Glutamatergic neuron (in vitro differentiated cells): Measurements from ENCODE around the gene FCN2. TPM values are rescaled to one million over a fixed set of nuclear protein-coding genes. Genes with fewer than 3 reads are reported as not detected.

Source experiments
- DNase-seq: peaks from one replicate; pipeline ENCODE4 v3.0.0; 2022
- H3K27ac Mint-ChIP-seq: one replicate; pipeline ENCODE4 v1.8.0; 2020; ENCODE audit warnings: mild to moderate bottlenecking, mixed read lengths, inconsistent platforms; ENCODE audit not compliant: unreplicated experiment
- H3K27me3 Mint-ChIP-seq: one replicate; pipeline ENCODE4 v1.8.0; 2020; ENCODE audit warnings: mild to moderate bottlenecking, moderate library complexity, mixed read lengths, inconsistent platforms; ENCODE audit not compliant: unreplicated experiment
- H3K36me3 Mint-ChIP-seq: one replicate; pipeline ENCODE4 v1.8.0; 2020; ENCODE audit warnings: mild to moderate bottlenecking, mixed read lengths, inconsistent platforms; ENCODE audit not compliant: unreplicated experiment
- H3K4me1 Mint-ChIP-seq: one replicate; pipeline ENCODE4 v1.8.0; 2020; ENCODE audit warnings: mild to moderate bottlenecking, low read depth, mixed read lengths, inconsistent platforms; ENCODE audit not compliant: unreplicated experiment
- H3K4me3 Mint-ChIP-seq: one replicate; pipeline ENCODE4 v1.8.0; 2020; ENCODE audit warnings: mild to moderate bottlenecking, mixed read lengths, inconsistent platforms; ENCODE audit not compliant: unreplicated experiment
- H3K9me3 Mint-ChIP-seq: one replicate; pipeline ENCODE4 v1.8.0; 2020; ENCODE audit warnings: mild to moderate bottlenecking, moderate library complexity, mixed read lengths, inconsistent platforms; ENCODE audit not compliant: unreplicated experiment
- CTCF ChIP-seq: fragments of 200-600 bp; sonication (generic); IDR thresholded peaks from one replicate; pipeline ENCODE4 v1.5.0; 2021; ENCODE audit not compliant: partially characterized antibody, unreplicated experiment
- total RNA-seq: library from RNA; stranded (reverse); fragmentation: NEBNext Ultra II Directional; extraction: Animal tissue kit (Norgen Biotek cat#: 25700); gene quantifications from one replicate; pipeline ENCODE4 v1.2.1, GENCODE V29; 2021; ENCODE audit not compliant: unreplicated experiment

Gene FCN2
- total RNA-seq, 1 donor from 2014 or later: not detected

GRCh38 chr9:134899168-134899567 is 18.6 kb downstream of the FCN2 start:
- DNase-seq: no peak
- H3K36me3 Mint-ChIP-seq: peaks cover 21% of the 10 kb centered on the region
- H3K27me3 Mint-ChIP-seq: no peaks in the 10 kb centered on the region
- TF ChIP-seq CTCF: no peak
- H3K9me3 Mint-ChIP-seq: peaks cover 2% of the 10 kb centered on the region
- no peak overlapping the region for H3K27ac Mint-ChIP-seq
- H3K4me3 Mint-ChIP-seq: no peak overlapping the region
- H3K4me1 Mint-ChIP-seq: no peaks in the 10 kb centered on the region

- no peaks in the 10 kb centered on the region for H3K4me1 Mint-ChIP-seq
- peaks cover 20% of the 10 kb centered on the region for H3K36me3 Mint-ChIP-seq
- TF ChIP-seq CTCF: no peak
- no peak overlapping the region for H3K27ac Mint-ChIP-seq
- no peak overlapping the region for H3K4me3 Mint-ChIP-seq
- no peaks in the 10 kb centered on the region for H3K27me3 Mint-ChIP-seq
- peaks cover 2% of the 10 kb centered on the region for H3K9me3 Mint-ChIP-seq
- DNase-seq: no peak
Observed at GRCh38 chr9:134899818-134900217, 19.2 kb downstream of the FCN2 start.

GRCh38 chr9:134902936-134903335 is 22.3 kb downstream of the FCN2 start:
- Mint-ChIP-seq H3K4me1 (no peaks in the 10 kb centered on the region), H3K9me3 (no peaks in the 10 kb centered on the region)
- TF ChIP-seq CTCF: no peak

GRCh38 chr9:134908524-134909309 is 28.1 kb downstream of the FCN2 start:
- no peak for TF ChIP-seq CTCF
- Mint-ChIP-seq H3K4me1 (peaks cover 6% of the 10 kb centered on the region), H3K27ac (no peak overlapping the region), H3K27me3 (peaks cover 5% of the 10 kb centered on the region), H3K36me3 (no peaks in the 10 kb centered on the region), H3K9me3 (peaks cover 3% of the 10 kb centered on the region), H3K4me3 (no peak overlapping the region)
- DNase-seq: no peak

More at GRCh38 chr9:134902936-134903335, 22.3 kb downstream of the FCN2 start:
- DNase-seq: no peak
- Mint-ChIP-seq H3K27ac (no peak overlapping the region), H3K36me3 (peaks cover 13% of the 10 kb centered on the region), H3K4me3 (no peak overlapping the region), H3K27me3 (no peaks in the 10 kb centered on the region)
